HG03469 (cell line): ENCODE results near the gene KEL.
"Not testable (repeated sequence)": the region's sequence is repeated elsewhere in the genome, so short reads cannot be mapped to it uniquely, and the experiment has no call there.

ENCODE experiments used
- ATAC-seq: cut with Tn5 transposase; IDR thresholded peaks from one replicate; pipeline ENCODE4 v1.9.1; 2021; ENCODE audit warnings: mild to moderate bottlenecking, moderate library complexity, moderate number of reproducible peaks; ENCODE audit not compliant: unreplicated experiment

KEL gene

GRCh38 chr7:142961973-142962926 lies at the start of gene KEL:
Gene KEL (minus strand): TSS chr7:142962363. CDS start chr7:142962206, 157 bp downstream.
- ATAC-seq = no peak

GRCh38 chr7:143008007-143008901 lies 46.1 kb upstream of the KEL start:
- ATAC-seq = peak; percentile 67

DNA sequence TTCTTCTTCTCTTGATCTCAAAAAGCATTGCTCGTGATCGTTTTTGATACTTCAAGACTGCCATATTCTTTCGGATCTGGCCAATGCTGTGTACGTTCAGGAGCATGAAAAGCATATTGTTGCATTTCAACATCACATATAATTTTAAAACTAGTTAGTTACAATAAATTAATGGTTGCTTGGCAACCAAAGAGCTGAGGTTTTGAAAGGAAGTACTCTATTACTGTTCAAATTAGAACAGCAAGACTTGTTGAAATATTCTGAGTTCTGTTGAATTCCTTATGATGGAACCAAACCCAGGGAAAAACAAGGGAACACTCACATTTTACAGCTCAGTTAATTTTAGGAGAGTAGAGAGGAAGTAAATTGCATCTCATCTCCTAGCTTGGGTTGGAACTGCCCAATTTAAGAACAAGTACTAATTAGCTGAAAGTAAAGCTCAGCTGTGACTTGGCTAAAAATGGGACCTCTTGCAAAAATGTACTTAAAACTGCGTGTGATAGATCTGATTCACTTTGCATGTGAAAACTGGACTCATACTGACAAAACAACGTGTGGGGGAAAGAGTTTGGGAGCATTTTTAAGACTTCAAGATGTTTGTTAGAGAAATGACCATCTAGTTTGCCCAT lies 43.6 kb upstream of the KEL start:
- ATAC-seq = no peak

DNA sequence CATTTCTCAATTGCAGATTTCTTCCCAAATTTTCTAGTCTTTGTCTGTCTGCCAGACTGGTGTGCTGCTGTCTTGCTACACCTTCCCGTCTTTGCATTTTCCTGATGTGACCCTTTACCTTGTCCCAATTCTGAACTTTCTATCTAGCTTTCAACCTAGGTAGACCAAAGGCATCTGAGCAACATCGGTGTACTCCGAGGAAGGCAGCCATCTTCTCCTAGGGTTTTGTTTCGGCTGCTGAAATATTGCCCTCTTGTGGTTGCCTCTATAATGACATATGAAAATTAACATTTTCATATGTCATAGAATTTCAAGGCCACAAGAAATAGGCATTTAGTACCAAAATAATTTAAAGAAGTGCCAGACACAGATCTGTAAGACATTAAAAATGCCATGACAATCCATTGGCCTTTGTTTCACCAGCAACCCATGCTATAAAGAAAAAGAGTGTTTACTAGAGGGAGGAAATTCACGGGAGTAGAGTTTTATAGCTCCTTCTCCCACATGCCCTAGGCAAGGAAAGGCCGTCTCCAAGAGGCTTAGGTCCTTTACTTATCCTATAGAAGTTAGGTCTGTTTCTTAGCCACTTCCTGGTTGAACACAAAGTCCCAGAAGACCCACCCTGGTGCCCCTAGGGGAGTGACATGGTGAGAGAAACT lies 41.4 kb upstream of the KEL start:
- ATAC-seq = peak; percentile 49

DNA sequence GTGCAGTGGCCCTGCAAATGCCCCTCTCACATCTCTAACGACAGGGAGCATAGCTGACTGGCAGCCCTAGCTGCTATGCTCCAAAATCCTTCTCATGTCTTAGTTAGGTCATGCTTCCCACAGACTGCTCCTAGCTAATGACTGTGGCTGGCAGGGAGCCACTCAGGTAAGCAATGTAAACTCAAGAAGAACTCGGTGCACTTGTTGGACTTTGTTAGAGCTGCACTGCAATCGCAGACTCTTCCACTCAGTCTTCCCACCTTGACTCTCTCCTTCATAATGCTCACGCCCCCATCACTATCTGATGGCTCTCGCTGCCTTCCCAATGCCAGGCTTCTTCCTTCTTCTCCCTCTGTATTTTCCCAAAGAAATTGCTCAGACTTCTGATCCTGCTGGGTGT lies 40.7 kb upstream of the KEL start:
- no peak for ATAC-seq

- no peak for ATAC-seq
These were observed 39.9 kb upstream of the KEL start for GRCh38 chr7:143002106-143002505.

GRCh38 chr7:143000648-143001047 lies 38.5 kb upstream of the KEL start:
- ATAC-seq = no peak

DNA sequence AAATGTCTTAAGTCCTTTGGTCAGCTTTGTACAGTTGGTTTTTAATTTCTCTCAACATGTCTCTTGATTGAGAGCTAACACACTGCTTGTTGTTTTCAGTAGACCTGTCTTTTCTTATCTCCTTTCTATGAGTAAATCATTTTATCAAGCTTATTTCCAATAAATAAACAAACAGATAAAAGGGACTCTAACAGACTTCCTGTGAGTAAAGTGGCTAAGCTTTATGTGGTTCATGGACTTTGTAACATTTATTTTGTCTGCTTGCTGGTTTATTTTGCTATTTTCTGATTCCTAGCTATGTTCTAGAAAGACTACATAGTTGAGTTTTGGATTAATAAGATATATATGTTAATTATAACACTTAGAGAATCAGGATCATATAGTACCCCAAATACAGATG lies 37.6 kb upstream of the KEL start:
- no peak for ATAC-seq

DNA sequence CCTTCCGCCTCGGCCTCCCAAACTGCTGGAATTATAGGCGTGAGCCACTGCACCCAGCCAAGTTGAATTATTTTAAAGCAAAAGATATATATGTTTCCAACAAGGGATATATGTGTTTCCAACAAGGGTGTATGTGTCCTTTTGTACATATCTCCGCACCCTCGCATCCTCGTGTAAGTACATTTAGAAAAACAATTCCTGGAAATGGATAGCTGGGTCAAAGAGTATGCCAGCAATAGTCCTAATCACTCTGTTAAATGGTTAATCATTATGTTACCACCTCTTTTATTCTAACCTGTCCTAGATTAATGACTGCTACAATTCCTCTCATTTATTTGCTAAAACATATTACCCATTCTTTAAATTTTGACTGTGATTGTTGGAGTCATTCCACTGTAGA lies 36.8 kb upstream of the KEL start:
- no peak for ATAC-seq

DNA sequence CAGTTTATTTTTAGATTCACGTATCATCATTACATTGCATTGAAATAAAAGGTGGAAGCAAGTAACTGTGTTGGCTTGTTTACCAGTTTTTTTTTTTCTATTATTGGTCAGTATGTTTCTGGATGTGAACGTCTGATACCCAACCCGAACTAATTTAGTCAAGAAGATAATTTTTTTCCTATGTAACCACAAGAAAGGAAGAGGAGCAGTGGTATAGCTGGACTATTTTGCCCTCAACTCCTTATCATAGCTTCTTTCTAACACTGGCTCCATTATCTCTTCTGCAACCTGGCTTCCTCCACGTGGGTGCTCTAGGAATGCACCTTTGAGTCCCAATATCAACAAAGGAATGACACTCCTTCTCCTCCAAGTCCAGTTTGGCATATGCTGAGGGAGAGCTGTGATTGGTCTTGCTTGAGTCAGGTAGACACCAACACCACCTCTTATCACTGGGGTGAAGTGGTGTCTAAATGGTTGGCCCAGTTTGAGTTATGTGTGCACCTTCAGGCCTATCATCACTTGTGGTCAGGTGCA lies 35.4 kb upstream of the KEL start:
- ATAC-seq = no peak

DNA sequence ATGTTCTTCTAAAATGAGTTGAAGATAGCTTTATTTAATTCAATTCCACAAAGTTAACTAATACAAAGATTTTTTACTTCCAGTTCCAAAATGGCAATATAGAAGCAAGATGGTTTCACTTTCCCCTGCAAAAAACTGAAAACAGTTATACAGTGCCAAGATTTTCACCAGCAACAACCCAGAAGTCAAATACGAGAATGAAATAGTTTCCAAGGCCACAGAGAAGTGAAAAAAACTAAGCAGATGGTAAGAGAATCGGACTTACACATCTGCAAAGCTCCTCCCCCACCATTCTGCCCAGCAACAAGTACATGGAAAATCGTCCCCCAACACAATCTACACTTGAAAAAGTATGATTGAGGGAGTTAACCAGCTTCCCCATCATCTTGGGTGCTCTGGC lies 30.3 kb upstream of the KEL start:
- no peak for ATAC-seq

- ATAC-seq = no peak
These were observed 22.1 kb upstream of the KEL start for GRCh38 chr7:142984297-142984696.

DNA sequence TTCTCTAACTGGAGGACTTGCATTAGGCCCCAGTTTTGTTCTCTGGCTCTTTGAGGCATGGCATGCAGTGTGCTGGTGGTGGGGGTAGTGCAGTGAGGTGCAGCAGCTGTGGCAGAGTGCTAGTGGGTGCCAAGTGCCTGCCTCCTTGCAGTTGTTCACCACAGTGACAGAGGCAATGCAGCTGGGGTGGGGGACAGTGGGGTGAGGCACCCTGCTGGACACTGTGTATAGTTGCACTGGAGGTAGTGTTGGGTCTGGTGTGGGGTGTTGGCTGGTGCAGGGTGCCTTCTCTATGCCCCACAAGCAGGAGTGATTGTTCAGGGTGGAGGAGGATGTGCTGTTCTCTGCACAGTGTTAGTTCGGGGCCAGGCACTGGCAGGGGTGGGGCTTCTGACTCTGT lies 21.7 kb upstream of the KEL start:
- no peak for ATAC-seq

GRCh38 chr7:142978402-142978801 lies 16.2 kb upstream of the KEL start:
- ATAC-seq = not testable (repeated sequence)

DNA sequence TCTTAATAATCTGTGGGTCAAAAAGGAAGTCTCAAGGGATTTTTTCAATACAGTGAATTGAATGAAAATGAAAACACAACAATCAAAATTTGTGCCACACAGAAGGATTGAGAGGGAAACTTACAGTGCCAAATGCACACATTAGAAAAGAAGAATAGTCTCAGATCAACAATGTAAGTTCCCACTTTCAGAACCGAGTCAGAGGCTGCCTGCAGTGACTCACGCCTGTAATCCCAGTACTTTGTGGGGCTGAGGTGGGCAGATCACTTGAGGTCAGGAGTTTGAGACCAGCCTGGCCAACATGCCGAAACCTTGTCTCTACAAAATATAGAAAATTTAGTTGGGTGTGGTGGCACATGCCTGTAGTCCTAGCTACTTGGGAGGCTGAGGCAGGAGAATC lies 12.5 kb upstream of the KEL start:
- no peak for ATAC-seq

GRCh38 chr7:142969183-142969582 lies 7.0 kb upstream of the KEL start:
- ATAC-seq = no peak

DNA sequence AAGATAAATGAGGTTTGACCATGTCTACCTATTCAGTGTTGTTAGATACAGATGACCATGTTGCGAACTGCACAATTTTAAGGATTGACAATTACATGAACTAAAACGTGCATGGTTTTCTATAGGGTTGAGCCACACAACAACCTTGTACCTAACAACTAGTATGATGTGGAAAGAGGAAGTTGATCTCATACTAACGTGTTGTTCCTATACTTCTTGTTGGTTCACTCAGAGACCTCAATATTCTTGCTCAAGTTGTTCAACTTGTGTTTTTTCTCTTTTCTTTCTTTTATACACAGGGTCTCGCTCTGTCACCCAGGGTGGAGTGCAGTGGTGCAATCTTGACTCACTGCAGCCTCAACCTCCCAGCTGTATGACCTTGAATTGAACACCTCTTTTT lies 6.1 kb upstream of the KEL start:
- no peak for ATAC-seq

DNA sequence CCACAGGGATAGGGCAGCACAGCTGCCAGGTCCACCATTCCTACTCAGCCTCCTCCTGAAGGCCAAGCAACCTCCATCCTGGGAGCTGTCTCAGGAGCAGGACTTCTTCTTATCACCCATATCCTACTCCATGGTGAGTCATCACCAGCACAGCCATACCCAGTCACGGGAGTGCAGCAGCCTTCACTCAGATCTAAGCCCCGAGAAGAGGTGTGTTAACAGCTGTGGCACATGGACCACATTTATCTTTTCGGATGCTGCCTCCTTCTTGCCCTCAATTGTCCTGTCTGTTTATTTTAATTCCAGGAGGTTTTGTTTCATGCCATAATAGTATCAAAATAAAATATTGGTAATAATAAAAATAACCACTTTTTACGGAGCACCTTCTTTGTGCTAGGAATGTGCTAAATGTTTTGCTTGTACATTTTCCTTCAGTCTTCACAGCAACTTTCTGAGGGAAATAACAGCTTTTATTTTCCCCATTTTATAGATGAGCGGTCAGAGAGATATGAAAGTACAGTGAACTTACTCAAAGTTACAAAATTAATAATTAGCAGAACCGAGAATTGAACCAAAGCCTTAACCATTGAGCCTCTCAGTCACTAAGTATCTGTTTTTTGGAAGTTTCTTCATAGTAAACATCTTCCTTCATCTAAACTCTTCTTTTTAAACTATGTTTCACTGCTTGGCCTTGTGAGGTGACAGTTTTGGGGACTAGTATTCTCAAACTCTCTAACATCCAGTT lies 2.5 kb upstream of the KEL start:
- no peak for ATAC-seq

- no peak for ATAC-seq
These were observed 1.8 kb upstream of the KEL start for GRCh38 chr7:142963993-142964392.

- ATAC-seq = no peak
These were observed 828 bp upstream of the KEL start for GRCh38 chr7:142962991-142963390.
